ENCODE data around the gene ILRUN.
"Not testable (repeated sequence)": the region's sequence is repeated elsewhere in the genome, so short reads cannot be mapped to it uniquely, and the experiment has no call there.

Gene ILRUN

GRCh38 chr6:34696739-34697543 is at the start of gene ILRUN:
ILRUN (minus strand) TSS chr6:34696767; CDS start chr6:34696603, 164 bp downstream.
- peak; percentile 99 for DNase-seq

DNA sequence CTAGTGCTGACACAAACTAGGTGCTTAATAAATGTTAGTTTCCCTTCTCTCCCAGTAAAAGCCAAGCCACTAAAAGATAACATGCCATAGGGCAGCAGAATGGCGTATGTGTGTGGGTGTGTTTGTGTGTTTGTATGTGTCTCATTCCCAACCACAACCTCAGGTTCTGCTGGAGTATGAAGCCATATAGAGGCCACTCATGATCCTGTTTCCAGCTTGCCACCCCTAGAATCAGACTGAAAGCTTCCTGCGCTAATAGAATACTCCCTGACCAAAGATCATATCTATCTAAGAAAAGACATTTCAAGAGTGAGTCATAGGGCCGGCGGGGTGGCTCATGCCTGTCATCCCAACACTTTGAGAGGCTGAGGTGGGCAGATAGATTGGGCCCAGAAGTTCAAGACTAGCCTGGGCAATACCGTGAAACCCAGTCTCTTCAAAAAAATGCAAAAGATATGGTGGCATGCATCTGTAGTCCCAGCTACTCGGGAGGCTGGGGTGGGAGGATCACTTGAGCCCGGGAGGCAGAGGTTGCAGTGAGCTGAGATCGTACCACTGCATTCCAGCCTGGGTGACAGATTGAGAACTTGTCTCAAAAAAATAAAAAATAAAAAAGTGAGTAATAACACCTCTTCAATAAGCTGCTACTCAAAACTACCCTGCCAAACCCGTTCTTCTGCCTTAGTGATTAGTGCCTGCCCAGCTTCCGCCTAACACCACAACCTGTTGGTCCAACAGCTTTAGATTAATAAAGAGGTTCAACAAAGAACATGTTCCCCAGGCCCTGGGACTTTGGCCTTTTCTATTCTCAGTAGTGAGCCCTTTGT is 48.9 kb upstream of the ILRUN start:
- no peak for DNase-seq

DNA sequence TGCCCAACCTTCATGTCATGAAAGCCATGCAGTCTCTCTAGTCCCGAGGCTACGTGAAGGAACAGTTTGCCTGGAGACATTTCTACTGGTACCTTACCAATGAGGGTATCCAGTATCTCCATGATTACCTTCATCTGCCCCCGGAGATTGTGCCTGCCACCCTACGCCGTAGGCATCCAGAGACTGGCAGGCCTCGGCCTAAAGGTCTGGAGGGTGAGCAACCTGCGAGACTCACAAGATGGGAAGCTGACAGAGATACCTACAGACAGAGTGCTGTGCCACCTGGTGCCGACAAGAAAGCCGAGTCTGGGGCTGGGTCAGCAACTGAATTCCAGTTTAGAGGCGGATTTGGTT is 47.7 kb upstream of the ILRUN start:
- not testable (repeated sequence) for DNase-seq

DNA sequence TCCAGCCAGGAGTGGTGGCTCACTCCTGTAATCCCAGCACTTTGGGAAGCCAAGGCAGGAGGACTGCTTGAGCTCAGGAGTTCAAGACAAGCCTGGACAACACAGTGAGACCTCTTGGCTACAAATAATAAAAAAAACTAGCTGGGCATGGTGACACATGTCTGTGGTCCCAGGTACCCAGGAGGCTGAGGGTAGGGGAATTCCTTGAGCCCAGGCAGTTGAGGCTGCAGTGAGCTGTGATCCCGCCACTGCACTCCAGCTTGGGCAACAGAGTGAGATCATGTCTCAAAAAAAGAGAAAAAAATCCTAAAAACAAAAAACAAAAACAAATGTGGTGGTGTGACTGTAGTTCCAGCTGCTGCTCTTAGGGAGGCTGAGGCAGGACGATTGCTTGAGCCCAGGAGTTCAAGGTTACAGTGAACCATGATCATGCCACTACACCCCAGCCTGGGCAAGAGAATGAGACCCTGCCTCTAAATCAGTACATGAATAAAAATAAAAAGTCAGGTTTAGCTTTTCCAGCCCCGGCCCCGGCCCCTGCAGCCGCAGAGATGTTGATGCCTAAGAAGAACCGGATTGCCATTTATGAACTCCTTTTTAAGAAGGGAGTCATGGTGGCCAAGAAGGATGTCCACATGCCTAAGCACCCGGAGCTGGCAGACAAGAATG is 47.2 kb upstream of the ILRUN start:
- DNase-seq, result no peak

- no peak for DNase-seq
These were observed 45.5 kb upstream of the ILRUN start for GRCh38 chr6:34742094-34742493.

GRCh38 chr6:34736823-34737222 is 40.3 kb upstream of the ILRUN start:
- DNase-seq, result no peak

DNA sequence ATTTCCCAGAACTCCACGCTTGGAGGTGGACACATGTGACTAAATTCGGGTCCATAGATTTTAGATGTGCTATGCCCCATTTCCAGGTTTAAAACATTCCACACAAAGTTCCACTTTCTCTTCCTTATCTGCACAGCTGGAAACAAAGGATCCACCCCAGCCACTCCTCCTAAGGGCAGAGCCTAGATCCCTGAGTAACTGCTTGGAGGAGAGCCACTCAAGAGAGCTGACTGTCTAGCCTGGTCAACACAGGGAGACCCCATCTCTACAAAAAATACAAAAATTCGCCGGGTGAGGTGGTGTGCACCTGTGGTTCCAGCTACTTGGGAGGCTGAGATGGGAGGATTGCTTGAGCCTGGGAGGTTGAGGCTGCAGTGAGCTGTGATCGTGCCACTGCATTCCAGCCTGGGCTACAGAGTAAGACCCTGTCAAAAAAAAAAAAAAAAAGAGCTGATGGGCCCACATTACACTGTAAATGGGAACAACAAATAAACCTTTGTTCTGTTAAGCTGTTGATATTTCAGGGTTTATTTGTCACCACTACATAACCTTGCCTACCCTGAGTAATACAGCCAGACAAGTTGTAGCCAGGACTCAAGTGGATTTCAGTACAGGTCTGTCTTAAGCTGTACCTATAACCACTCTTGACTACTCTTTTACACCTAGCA is 35.0 kb upstream of the ILRUN start:
- DNase-seq, result no peak

DNA sequence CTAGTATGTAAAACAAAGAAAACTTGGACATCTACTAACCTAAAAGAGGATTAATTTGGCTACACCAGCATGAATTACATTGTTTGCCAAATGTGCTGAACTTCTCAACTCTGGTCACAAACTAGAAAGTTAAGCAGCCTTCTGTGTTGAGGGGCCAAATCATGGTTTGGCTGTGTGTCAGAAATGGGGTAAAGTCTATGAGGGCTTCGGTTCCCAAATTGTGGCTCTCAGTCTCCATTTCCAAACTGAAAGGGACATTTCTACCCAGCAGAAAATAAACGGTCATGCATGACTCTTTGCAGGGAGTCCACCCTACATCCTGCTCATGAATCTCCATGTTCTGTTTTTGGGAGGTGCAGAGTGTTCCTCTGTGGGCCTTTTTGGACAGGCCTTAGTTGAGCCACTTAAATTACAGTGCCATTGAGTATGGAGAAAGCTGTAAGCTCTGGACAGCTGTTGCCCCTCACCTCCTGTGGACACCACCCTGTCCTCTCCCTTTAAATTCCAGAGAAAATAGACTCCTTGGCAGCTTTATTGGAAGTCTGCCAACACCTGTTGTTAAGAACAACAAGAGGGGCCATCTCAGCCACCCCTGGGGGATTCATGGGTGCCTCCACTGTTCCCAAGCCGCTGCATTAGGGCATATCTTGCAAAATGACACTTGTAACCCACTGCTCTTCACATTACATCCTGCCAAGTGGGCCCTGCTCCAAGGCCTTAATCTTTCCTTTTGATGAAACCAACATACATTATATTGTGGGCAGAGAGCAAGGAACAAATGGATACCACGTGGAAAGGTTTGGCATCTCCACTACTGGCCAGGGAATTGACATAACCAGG is 33.3 kb upstream of the ILRUN start:
- peak; percentile 73 for DNase-seq

- no peak for DNase-seq
These were observed 29.5 kb upstream of the ILRUN start for GRCh38 chr6:34726055-34726454.

DNA sequence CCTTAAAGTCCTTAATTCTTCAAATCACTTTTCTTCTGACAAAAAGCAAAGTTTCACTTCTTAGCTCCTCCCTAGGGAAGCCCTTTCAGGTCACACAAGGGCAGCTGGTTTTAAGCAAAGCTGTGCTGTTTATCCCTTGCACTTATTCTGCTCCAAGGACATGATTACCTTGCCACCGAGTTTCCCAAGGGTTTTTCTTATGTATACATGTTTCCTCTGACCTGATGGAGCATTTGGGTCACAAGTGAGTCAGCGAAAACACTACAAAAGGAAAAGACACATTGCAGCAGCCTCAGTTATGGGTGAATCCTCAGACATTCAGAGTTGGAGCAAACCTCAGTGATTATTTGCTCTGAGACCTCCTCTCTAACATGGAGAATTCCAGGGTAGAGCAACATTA is 26.6 kb upstream of the ILRUN start:
- no peak for DNase-seq

GRCh38 chr6:34722451-34722850 is 25.9 kb upstream of the ILRUN start:
- no peak for DNase-seq

DNA sequence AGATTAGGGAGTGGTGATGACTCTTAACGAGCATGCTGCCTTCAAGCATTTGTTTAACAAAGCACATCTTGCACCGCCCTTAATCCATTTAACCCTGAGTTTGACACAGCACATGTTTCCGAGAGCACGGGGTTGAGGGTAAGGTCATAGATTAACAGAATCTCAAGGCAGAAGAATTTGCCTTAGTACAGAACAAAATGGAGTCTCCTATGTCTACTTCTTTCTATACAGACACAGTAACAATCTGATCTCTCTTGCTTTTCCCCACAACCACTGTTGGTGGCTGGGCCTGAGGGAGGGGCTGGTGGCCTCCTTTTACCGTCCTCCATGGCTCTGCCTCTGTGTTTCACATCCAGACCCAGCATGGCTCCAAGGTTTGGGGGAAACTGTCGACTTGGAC is 23.6 kb upstream of the ILRUN start:
- DNase-seq, result not testable (repeated sequence)

- DNase-seq, result not testable (repeated sequence)
These were observed 23.1 kb upstream of the ILRUN start for GRCh38 chr6:34719646-34720045.

- DNase-seq, result no peak
These were observed 22.4 kb upstream of the ILRUN start for GRCh38 chr6:34718976-34719375.

DNA sequence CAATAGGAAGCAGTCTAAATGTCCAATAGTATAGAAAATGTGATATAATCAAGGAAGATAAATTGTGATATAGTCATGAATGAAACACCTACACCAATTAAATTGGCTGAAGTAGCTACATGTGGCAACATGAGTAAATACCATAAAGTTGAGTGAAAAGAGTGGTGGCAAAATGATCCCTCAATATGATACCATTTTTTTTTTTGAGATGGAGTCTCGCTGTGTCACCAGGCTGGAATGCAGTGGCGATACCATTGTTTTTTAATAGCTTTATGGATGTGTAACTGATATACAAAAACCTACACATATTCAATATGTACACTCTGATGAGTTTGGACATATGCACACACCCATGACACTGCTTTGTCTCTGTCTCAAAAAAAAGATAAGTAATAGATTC is 20.9 kb upstream of the ILRUN start:
- DNase-seq, result no peak

- no peak for DNase-seq
These were observed 18.1 kb upstream of the ILRUN start for GRCh38 chr6:34714663-34715062.

DNA sequence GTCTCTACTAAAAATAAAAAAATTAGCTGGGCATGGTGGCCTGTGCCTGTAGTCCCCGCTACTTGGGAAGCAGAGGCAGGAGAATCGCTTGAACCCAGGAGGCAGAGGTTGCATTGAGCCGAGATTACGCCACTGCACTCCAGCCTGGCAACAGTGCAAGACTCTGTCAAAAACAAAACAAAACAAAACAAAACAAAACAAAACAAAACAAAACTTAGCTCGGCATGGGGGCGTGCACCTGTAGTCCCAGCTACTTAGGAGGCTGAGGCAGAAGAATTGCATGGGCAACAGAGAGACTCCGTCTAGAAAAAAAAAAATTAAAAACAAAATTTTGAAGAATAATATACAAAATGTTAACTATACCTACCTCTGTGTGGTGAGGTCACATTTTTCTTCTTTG is 16.3 kb upstream of the ILRUN start:
- not testable (repeated sequence) for DNase-seq

GRCh38 chr6:34709386-34709785 is 12.8 kb upstream of the ILRUN start:
- DNase-seq, result peak; percentile 44

GRCh38 chr6:34705241-34705640 is 8.7 kb upstream of the ILRUN start:
- no peak for DNase-seq

DNA sequence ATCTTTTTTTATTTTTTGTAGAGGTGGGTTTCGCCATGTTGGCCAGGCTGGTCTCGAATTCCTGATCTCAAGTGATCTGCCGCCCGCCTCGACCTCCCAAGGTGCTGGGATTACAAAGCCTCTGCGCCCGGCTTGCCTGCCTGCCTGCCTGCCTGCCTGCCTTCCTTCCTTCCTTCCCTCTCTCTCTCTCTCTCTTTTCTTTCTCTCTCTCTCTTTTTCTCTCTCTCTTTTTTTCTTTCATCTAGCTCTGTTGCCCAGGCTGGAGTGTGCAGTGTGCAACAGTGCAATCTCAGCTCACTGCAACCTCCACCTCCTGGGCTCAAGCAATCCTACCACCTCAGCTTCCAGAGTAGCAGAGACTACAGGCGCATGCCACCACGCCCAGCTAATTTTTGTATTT is 4.6 kb upstream of the ILRUN start:
- DNase-seq, result no peak

DNA sequence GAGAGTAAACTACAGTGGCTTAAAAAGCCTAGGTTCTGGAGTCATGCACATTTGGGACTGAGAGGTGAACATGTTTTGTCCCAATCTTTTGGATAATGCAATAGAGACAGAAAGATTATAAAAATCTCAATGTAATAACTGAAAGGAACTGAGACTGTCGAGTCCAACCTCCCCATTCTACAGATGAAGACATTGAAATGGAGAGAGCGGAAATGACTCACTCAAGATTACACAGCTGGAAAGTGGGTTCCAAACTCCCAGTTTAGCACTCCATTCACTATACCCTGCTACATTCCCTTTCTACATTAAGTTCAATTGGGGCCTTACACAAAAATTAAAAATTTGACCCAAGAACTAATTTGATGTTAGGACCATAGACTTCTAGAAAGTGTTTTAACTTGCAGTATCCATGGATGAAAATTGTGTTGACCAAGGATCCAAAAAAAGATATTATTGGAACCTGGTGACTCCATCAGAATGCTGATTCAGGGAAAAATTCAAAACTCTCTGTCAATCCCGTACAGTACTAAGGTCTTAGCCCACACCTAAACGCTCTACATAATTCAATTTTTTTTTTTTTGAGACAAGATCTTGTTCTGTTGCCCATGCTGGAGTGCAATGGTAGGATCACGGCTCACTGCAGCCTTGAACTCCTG is 1.5 kb upstream of the ILRUN start:
- DNase-seq, result no peak

DNA sequence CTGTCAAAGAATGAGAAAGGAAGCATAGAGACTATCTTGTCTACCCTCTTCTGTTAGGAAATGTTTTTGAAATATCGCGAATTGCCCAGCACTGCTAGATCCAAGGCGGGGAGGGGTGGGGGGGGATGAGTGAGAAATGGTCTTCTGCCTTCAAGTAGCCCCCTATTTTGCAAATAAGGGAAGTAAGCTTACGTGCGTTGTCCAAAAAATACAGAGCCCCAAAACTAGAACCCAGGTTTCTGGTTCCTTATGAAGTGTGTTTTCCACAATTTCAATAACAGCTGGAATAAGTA is 923 bp upstream of the ILRUN start:
- no peak for DNase-seq

Measured in NCI-H69 (cell line).